ENCODE data around the gene CAMTA1.

The CAMTA1 gene

DNA sequence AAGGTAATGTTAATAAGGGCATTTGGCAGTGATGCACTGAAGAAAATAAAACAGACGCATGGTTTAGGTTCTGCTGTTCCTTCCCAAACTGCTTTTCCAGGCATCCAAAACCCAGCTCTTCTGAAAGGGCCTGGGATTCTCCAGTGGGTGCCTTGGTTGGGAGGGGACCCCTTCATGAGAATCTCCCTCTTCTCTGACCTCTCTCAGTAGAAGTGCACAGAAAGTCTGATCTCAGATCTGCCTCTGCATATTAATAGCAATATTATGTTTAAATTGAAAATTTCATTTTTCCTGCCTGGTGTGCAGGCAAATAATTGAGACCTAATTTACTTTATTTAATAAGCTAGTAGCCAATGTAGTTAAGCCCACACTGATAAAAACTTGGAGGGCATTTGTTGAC, 260.6 kb downstream of the CAMTA1 start:
- POLR2A ChIA-PET = no interaction called here
- no peak for TF ChIP-seq HDGF (IDR thresholded peaks at IDR 0.05; ENCODE audit: borderline replicate concordance)
- no peak for TF ChIP-seq ZNF384 (IDR thresholded peaks at IDR 0.05)
- TF ChIP-seq FOXK2 (IDR thresholded peaks at IDR 0.05) = no peak
- no peak for TF ChIP-seq FOXM1 (IDR thresholded peaks at IDR 0.05; ENCODE audit: borderline replicate concordance)
- TF ChIP-seq L3MBTL2 (conservative IDR thresholded peaks at IDR 0.05) = no peak
- no peak for TF ChIP-seq BHLHE40 (IDR thresholded peaks at IDR 0.05; ENCODE audit: borderline replicate concordance)
- TF ChIP-seq ELF4 (IDR thresholded peaks at IDR 0.05) = no peak
- TF ChIP-seq NFRKB (IDR thresholded peaks at IDR 0.05) = no peak
- TF ChIP-seq CTBP1 (IDR thresholded peaks at IDR 0.05; ENCODE audit: borderline replicate concordance) = no peak
- no peak for TF ChIP-seq FOXA1 (IDR thresholded peaks at IDR 0.05)
- TF ChIP-seq ARNT (IDR thresholded peaks at IDR 0.05) = no peak
- no peak for TF ChIP-seq TARDBP (IDR thresholded peaks at IDR 0.05)
- TF ChIP-seq SUZ12 (IDR thresholded peaks at IDR 0.05) = no peak
- no peak for TF ChIP-seq LEF1 (IDR thresholded peaks at IDR 0.05; ENCODE audit: borderline replicate concordance)
- TF ChIP-seq, protein P1, sequence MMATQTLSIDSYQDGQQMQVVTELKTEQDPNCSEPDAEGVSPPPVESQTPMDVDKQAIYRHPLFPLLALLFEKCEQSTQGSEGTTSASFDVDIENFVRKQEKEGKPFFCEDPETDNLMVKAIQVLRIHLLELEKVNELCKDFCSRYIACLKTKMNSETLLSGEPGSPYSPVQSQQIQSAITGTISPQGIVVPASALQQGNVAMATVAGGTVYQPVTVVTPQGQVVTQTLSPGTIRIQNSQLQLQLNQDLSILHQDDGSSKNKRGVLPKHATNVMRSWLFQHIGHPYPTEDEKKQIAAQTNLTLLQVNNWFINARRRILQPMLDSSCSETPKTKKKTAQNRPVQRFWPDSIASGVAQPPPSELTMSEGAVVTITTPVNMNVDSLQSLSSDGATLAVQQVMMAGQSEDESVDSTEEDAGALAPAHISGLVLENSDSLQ (IDR thresholded peaks at IDR 0.05) = no peak
- TF ChIP-seq SP1 (IDR thresholded peaks at IDR 0.05) = no peak
- CTCF ChIA-PET = interaction anchor here (1.2 kb wide), 1 partner anchor 24 kb away, joined by 3 read pairs; no protein-coding TSS in a partner anchor
- no peak for DNase-seq (ENCODE audit: extremely low spot score)

DNA sequence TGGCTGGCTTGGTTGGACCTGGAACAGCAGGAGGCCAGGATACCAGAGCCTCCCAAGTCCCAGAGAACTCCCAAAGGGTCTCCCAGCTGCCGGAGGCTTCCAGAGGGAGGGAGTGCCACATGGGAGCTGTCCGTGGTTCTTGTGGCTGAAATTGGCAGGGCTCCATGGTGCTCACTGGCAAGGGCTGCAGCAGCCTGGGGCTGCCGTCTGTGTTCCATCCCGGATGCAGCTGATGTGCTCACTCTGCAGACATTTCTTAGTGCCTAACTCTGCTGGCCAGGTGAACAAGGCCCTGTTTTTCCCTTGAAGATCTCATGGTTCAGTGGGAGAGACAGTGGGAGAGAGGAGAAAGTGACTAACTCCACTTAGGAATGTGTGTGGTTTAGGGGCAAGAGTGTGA, 261.1 kb downstream of the CAMTA1 start:
- CTCF ChIA-PET = interaction anchor here (1.2 kb wide), 1 partner anchor 24 kb away, joined by 3 read pairs; no protein-coding TSS in a partner anchor
- TF ChIP-seq TARDBP (IDR thresholded peaks at IDR 0.05) (no peak), ELF4 (IDR thresholded peaks at IDR 0.05) (no peak), L3MBTL2 (conservative IDR thresholded peaks at IDR 0.05) (no peak), NFRKB (IDR thresholded peaks at IDR 0.05) (no peak), LEF1 (IDR thresholded peaks at IDR 0.05; ENCODE audit: borderline replicate concordance) (no peak), ZNF384 (IDR thresholded peaks at IDR 0.05) (no peak)
- peak; percentile 34 for DNase-seq (ENCODE audit: extremely low spot score)
- POLR2A ChIA-PET = no interaction called here

DNA sequence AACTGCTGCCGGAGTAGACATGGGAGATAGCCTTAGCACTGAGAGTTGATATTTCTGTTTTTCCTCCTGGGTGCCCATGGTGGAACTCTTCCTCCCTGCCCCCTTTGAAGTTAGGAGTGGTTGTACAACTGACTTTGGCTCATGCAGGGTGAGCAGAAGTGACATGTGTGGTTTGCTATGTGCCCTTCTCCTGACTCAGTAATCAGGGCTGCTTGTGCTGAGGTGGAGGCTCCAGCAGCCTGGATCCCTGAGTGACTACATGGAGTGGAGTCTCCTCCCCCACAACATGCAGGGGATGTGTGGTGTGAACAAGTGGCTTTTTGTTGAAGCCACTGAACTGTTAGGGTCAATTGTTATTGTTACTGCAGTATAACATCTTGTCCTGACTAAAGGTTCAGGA, 261.6 kb downstream of the CAMTA1 start:
- ChIA-PET CTCF (interaction anchor here (1.2 kb wide), 1 partner anchor 23 kb away, joined by 3 read pairs; no protein-coding TSS in a partner anchor), POLR2A (no interaction called here)
- no peak for TF ChIP-seq LEF1 (IDR thresholded peaks at IDR 0.05; ENCODE audit: borderline replicate concordance)
- DNase-seq (ENCODE audit: extremely low spot score) = no peak

DNA sequence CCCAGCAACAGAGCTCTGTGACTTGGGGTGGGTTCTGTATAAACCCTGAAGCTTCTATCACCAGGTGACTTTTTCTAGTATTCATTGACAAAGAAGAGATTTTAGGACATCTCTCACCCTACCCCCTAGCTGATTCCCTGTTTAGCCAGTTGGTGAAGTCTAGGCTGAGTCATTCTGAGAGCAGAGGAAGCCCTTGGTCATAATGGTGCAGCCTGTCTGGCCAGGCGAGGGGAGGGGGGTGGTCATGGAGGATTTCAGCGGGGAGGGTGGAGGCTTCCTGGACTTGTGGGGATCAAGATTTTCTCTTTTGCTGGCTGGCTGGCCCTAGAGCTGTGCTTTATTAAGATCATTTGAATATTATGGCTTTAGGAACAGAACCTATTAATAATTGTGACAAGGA, 262.6 kb downstream of the CAMTA1 start:
- CTCF ChIA-PET = no interaction called here
- DNase-seq (ENCODE audit: extremely low spot score) = no peak
- TF ChIP-seq FOXM1 (IDR thresholded peaks at IDR 0.05; ENCODE audit: borderline replicate concordance) = no peak
- TF ChIP-seq ARNT (IDR thresholded peaks at IDR 0.05) = no peak
- TF ChIP-seq FOXK2 (IDR thresholded peaks at IDR 0.05) = no peak
- TF ChIP-seq CTBP1 (IDR thresholded peaks at IDR 0.05; ENCODE audit: borderline replicate concordance) = no peak
- TF ChIP-seq FOXA1 (IDR thresholded peaks at IDR 0.05) = no peak
- TF ChIP-seq BHLHE40 (IDR thresholded peaks at IDR 0.05; ENCODE audit: borderline replicate concordance) = no peak
- TF ChIP-seq TARDBP (IDR thresholded peaks at IDR 0.05) = no peak
- TF ChIP-seq SUZ12 (IDR thresholded peaks at IDR 0.05) = no peak
- TF ChIP-seq LEF1 (IDR thresholded peaks at IDR 0.05; ENCODE audit: borderline replicate concordance) = no peak
- no peak for TF ChIP-seq ZNF384 (IDR thresholded peaks at IDR 0.05)
- TF ChIP-seq L3MBTL2 (conservative IDR thresholded peaks at IDR 0.05) = no peak
- TF ChIP-seq, protein P1 (IDR thresholded peaks at IDR 0.05) = no peak
- TF ChIP-seq NFRKB (IDR thresholded peaks at IDR 0.05) = no peak
- no peak for TF ChIP-seq SP1 (IDR thresholded peaks at IDR 0.05)
- TF ChIP-seq HDGF (IDR thresholded peaks at IDR 0.05; ENCODE audit: borderline replicate concordance) = no peak
- no peak for TF ChIP-seq ELF4 (IDR thresholded peaks at IDR 0.05)
- POLR2A ChIA-PET = no interaction called here

DNA sequence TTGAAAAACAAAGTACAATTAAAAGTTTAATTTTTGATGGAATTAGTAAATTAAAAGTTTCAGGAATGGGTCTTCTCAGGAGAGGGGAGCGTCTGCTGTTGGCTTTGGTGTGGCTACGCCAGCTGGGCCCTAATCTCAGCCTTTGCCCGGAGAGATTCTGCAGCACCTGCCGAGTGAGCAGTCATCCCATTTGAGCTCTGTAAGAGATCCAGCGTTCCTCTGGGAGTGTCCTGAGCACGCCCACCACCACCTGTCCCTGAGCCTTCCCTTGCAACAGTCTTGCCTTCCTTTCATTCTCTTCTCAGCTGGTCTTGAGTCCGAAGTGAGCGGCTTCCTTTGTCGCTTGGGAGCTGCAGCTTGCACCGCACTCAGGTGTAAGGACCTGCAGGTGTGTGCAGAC, 263.1 kb downstream of the CAMTA1 start:
- POLR2A ChIA-PET = interaction anchor here (0.8 kb wide), 1 partner anchor 11 kb away, joined by 3 read pairs; no protein-coding TSS in a partner anchor

DNA sequence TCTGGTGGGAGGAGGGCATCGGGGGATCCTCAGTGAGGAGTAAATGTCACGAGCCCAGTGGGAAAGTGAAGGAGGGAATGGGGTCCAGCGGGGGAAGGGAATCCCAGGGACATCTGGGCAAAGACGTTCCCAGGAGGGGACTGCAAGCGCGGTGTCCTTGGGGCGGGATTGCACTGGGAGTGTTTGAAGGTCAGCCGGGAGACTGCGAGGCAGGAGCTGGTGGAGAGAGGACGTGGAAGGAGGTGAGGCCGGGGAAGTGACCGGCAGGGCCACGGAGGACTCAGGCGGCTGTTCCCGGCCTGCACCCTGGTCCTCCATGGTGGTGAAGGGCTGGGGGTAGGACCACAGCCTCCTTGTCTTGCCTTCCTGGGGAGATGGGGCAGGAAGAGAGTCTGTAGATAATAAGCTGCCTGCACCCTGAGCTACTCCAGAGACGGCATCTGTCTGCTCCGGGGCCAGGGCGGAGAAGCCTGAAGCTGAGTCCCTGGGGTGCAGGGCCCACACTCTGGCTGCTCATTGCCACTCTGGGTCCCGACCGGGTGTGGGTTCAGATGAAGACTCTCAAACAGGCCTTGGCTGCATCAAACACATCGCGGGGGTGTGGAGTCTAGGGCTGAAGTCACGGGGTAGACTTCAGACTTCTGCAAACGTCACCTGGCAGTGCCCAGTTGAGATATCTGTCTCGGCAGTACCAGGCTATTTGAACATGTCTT, 264.8 kb downstream of the CAMTA1 start:
- CTCF ChIA-PET = interaction anchor here (2.1 kb wide), 1 partner anchor 20 kb away, joined by 6 read pairs; no protein-coding TSS in a partner anchor
- no peak for DNase-seq (ENCODE audit: extremely low spot score)
- TF ChIP-seq TARDBP (IDR thresholded peaks at IDR 0.05) (no peak), FOXM1 (IDR thresholded peaks at IDR 0.05; ENCODE audit: borderline replicate concordance) (no peak), SUZ12 (IDR thresholded peaks at IDR 0.05) (no peak), FOXA1 (IDR thresholded peaks at IDR 0.05) (no peak), LEF1 (IDR thresholded peaks at IDR 0.05; ENCODE audit: borderline replicate concordance) (no peak), NFRKB (IDR thresholded peaks at IDR 0.05) (no peak), CTBP1 (IDR thresholded peaks at IDR 0.05; ENCODE audit: borderline replicate concordance) (no peak), ARNT (IDR thresholded peaks at IDR 0.05) (no peak), ELF4 (IDR thresholded peaks at IDR 0.05) (no peak), BHLHE40 (IDR thresholded peaks at IDR 0.05; ENCODE audit: borderline replicate concordance) (no peak), L3MBTL2 (conservative IDR thresholded peaks at IDR 0.05) (no peak), FOXK2 (IDR thresholded peaks at IDR 0.05) (no peak), SP1 (IDR thresholded peaks at IDR 0.05) (no peak), ZNF384 (IDR thresholded peaks at IDR 0.05) (no peak), HDGF (IDR thresholded peaks at IDR 0.05; ENCODE audit: borderline replicate concordance) (no peak)
- TF ChIP-seq, protein P1 (IDR thresholded peaks at IDR 0.05) = no peak
- POLR2A ChIA-PET = interaction anchor here (0.6 kb wide), 1 partner anchor 407 kb away, joined by 4 read pairs; no protein-coding TSS in a partner anchor

More for the DNA sequence above, 263.1 kb downstream of the CAMTA1 start:
- no peak for TF ChIP-seq ARNT (IDR thresholded peaks at IDR 0.05)
- TF ChIP-seq SUZ12 (IDR thresholded peaks at IDR 0.05) = no peak
- TF ChIP-seq TARDBP (IDR thresholded peaks at IDR 0.05) = no peak
- no peak for TF ChIP-seq FOXK2 (IDR thresholded peaks at IDR 0.05)
- TF ChIP-seq FOXM1 (IDR thresholded peaks at IDR 0.05; ENCODE audit: borderline replicate concordance) = no peak
- no peak for TF ChIP-seq ELF4 (IDR thresholded peaks at IDR 0.05)
- no peak for TF ChIP-seq L3MBTL2 (conservative IDR thresholded peaks at IDR 0.05)
- TF ChIP-seq FOXA1 (IDR thresholded peaks at IDR 0.05) = no peak
- TF ChIP-seq CTBP1 (IDR thresholded peaks at IDR 0.05; ENCODE audit: borderline replicate concordance) = no peak
- CTCF ChIA-PET = interaction anchor here (0.9 to 2.1 kb wide), 2 partner anchors 22 to 599 kb away, joined by 3 to 6 read pairs; no protein-coding TSS in a partner anchor
- DNase-seq (ENCODE audit: extremely low spot score) = no peak
